Mesendoderm (in vitro differentiated cells): ENCODE results near the gene PMEL.
A peak's percentile ranks its signal among the peaks of the same experiment; 100 is the strongest.
"Not testable (repeated sequence)": the region's sequence is repeated elsewhere in the genome, so short reads cannot be mapped to it uniquely, and the experiment has no call there.

Source experiments
- DNase-seq: peaks from one replicate; pipeline ENCODE4 v3.0.0; 2013
- H2AK5ac ChIP-seq: 2 replicates; pipeline ENCODE4 v1.6.1; 2013; ENCODE audit warnings: low read length, inconsistent platforms
- H2BK120ac ChIP-seq: 2 replicates; pipeline ENCODE4 v1.6.1; 2013; ENCODE audit warnings: low read depth, mild to moderate bottlenecking, low read length, moderate library complexity, mixed read lengths
- H2BK15ac ChIP-seq: replicated peaks from 2 replicates; pipeline ENCODE4 v1.6.1; 2013; ENCODE audit warnings: low read depth, mild to moderate bottlenecking, moderate library complexity
- H2BK5ac ChIP-seq: 2 replicates; pipeline ENCODE4 v1.6.1; 2013; ENCODE audit warnings: low read length, inconsistent platforms
- H3K18ac ChIP-seq: 2 replicates; pipeline ENCODE4 v1.6.1; 2013; ENCODE audit warnings: mild to moderate bottlenecking, low read length, mixed read lengths
- H3K23ac ChIP-seq: one replicate; pipeline ENCODE4 v1.6.1; 2013; ENCODE audit warnings: low read length
- H3K27ac ChIP-seq: 2 replicates; pipeline ENCODE4 v1.5.1; 2013; ENCODE audit warnings: low read depth, mild to moderate bottlenecking, inconsistent platforms, low read length, moderate library complexity
- H3K27me3 ChIP-seq: 2 replicates; pipeline ENCODE4 v1.6.1; 2013; ENCODE audit warnings: low read length, control low read depth, mild to moderate bottlenecking, inconsistent platforms; ENCODE audit not compliant: insufficient read depth, poor library complexity
- H3K36me3 ChIP-seq: 2 replicates; pipeline ENCODE4 v1.6.1; 2013; ENCODE audit warnings: low read length, inconsistent platforms; ENCODE audit not compliant: control insufficient read depth, insufficient read depth
- H3K4ac ChIP-seq: one replicate; pipeline ENCODE4 v1.6.1; 2013; ENCODE audit warnings: low read depth, mild to moderate bottlenecking, low read length, moderate library complexity
- H3K4me1 ChIP-seq: 2 replicates; pipeline ENCODE4 v1.6.1; 2013; ENCODE audit warnings: low read depth, low read length, inconsistent platforms; ENCODE audit not compliant: control insufficient read depth
- H3K4me2 ChIP-seq: 2 replicates; pipeline ENCODE4 v1.6.1; 2013; ENCODE audit warnings: low read length
- H3K4me3 ChIP-seq: 2 replicates; pipeline ENCODE4 v1.5.1; 2013; ENCODE audit warnings: mild to moderate bottlenecking, low read length
- H3K56ac ChIP-seq: one replicate; pipeline ENCODE4 v1.6.1; 2013; ENCODE audit warnings: low read length
- H3K79me1 ChIP-seq: 2 replicates; pipeline ENCODE4 v1.6.1; 2013; ENCODE audit warnings: low read length, inconsistent platforms
- H3K79me2 ChIP-seq: 2 replicates; pipeline ENCODE4 v1.6.1; 2013; ENCODE audit warnings: mild to moderate bottlenecking, low read length; ENCODE audit not compliant: control insufficient read depth, insufficient read depth
- H3K9ac ChIP-seq: 2 replicates; pipeline ENCODE4 v1.6.1; 2013; ENCODE audit warnings: low read length, inconsistent platforms
- H4K5ac ChIP-seq: one replicate; pipeline ENCODE4 v1.6.1; 2013; ENCODE audit warnings: low read length
- H4K8ac ChIP-seq: one replicate; pipeline ENCODE4 v1.6.1; 2013; ENCODE audit warnings: low read depth, mild to moderate bottlenecking, control low read depth, low read length, moderate library complexity
- WGBS: extraction: QIAGEN DNeasy Blood & Tissue Kit; methylation state at CpG from one replicate; pipeline ENCODE4 v1.1.7; 2013; ENCODE audit warnings: low lambda C conversion rate, missing lambda C conversion rate; ENCODE audit not compliant: insufficient coverage; ENCODE audit errors: extremely low coverage; 5-methylcytosine and 5-hydroxymethylcytosine counted together

The PMEL gene

DNA sequence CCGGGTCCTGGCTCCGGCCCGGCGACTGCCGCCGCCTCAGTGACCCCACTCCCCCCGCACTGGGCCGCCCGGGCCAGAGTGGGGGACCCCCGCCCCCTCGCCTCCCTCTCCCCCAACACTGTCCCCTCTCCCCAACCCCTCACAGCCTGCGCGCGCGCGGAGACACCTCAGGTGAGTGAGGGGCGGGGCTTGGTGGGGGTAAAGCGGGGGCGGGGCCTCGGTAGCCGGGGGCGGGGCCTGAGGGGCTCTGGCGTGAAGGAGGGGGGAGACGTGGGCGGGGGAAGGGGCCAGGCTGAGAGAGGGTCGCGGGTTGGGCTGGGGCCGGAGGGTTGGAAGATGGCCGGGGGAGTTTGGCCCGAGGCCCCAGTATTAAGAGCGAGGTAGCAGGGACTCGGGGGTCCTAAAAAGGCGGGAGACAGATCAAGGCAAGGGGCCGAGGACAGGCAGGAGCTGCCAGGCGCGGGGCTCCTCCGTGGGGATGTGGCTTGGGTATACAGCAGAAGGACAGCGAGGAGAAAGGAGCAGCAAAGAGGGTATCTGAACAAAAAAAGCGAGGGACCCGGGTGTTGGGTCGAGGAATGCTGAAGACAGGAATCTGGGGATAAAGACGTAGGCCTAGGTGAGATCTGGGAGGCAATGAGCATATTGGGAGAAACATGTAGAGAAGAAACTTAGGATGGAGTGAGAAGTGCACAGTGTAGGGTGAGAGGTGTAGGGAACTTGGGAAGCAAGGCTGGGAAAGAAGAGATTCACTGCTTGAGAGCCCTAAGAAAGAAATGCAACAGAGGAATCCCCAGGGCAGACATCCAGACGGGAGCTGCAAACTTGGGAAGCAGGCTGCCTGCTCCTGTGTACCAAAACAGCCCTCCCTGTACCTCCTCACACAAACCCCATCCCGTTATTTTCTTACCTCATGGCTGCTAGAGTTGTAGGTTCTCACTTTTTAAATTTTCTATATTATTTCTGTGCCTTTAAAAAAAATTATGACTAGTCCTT, 42.0 kb upstream of the PMEL start:
- H3K56ac ChIP-seq: peak overlapping the region; percentile 83
- no peak overlapping the region for H4K5ac ChIP-seq
- peak; percentile 80 for DNase-seq
- peak overlapping the region; percentile 84 for H2BK120ac ChIP-seq
- peak overlapping the region; percentile 50 for H3K4me3 ChIP-seq
- peak overlapping the region; percentile 99 for H3K4ac ChIP-seq
- no peaks in the 10 kb centered on the region for H3K4me1 ChIP-seq
- WGBS: no CpG with 5 or more reads among the region's 44 CpGs
- H3K27ac ChIP-seq: peak overlapping the region; percentile 46
- no peaks in the 10 kb centered on the region for H3K79me1 ChIP-seq
- peak overlapping the region; percentile 83 for H4K8ac ChIP-seq
- no peaks in the 10 kb centered on the region for H3K36me3 ChIP-seq
- H3K9ac ChIP-seq: peak overlapping the region; percentile 57
- peak overlapping the region; percentile 23 for H3K4me2 ChIP-seq
- H3K23ac ChIP-seq: no peak overlapping the region
- no peak overlapping the region for H2AK5ac ChIP-seq
- no peaks in the 10 kb centered on the region for H3K27me3 ChIP-seq
- H3K18ac ChIP-seq: peak overlapping the region; percentile 97
- H3K79me2 ChIP-seq: no peaks in the 10 kb centered on the region
- H2BK15ac ChIP-seq: no peak overlapping the region
- no peak overlapping the region for H2BK5ac ChIP-seq

DNA sequence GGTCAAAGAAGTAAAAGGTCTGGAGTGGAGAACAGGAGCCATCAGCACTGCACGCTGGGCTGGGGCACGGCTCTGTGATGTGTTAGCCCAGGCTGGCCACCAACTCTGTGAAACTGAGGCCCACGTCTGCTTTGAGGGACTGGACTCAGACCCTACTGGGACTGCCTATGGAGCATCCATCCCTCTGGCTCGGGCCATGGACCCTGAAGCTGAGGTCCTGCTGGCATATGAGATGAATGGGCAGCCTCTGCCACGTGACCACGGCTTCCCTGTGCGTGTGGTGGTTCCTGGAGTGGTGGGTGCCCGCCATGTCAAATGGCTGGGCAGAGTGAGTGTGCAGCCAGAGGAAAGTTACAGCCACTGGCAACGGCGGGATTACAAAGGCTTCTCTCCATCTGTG, 38.4 kb upstream of the PMEL start:
- Histone ChIP-seq H3K4me2 (no peak overlapping the region), H3K4me1 (no peaks in the 10 kb centered on the region), H3K4ac (no peak overlapping the region), H3K79me2 (no peaks in the 10 kb centered on the region), H3K79me1 (no peaks in the 10 kb centered on the region), H2BK15ac (no peak overlapping the region), H2BK120ac (no peak overlapping the region), H3K23ac (no peak overlapping the region), H3K36me3 (no peaks in the 10 kb centered on the region), H2AK5ac (no peak overlapping the region), H3K9ac (no peak overlapping the region), H3K56ac (no peak overlapping the region), H3K27me3 (no peaks in the 10 kb centered on the region), H4K8ac (no peak overlapping the region), H3K27ac (no peak overlapping the region), H3K18ac (no peak overlapping the region), H2BK5ac (no peak overlapping the region), H3K4me3 (no peak overlapping the region), H4K5ac (no peak overlapping the region)
- no peak for DNase-seq
- no CpG with 5 or more reads among the region's 10 CpGs for WGBS

DNA sequence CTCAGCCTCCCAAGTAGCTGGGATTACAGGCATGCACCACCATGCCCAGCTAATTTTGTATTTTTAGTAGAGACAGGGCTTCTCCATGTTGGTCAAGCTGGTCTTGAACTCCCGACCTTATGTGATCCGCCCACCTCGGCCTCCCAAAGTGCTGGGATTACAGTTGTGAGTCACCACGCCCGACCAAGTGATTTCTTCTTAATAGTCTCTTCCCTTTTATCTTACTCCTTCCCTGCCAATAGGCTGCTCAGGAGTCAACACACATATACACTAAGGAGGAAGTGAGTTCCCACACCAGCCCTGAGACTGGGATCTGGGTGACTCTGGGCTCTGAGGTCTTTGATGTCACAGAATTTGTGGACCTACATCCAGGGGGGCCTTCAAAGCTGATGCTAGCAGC, 37.5 kb upstream of the PMEL start:
- not testable (repeated sequence) for H2AK5ac ChIP-seq, H3K27me3 ChIP-seq, H3K79me1 ChIP-seq, H3K4me2 ChIP-seq, H3K27ac ChIP-seq, H3K4ac ChIP-seq, H3K4me3 ChIP-seq, DNase-seq, H2BK15ac ChIP-seq, H3K56ac ChIP-seq, H3K9ac ChIP-seq, H3K4me1 ChIP-seq, H2BK5ac ChIP-seq, H3K79me2 ChIP-seq, H3K18ac ChIP-seq, H4K8ac ChIP-seq, H4K5ac ChIP-seq, H2BK120ac ChIP-seq, H3K23ac ChIP-seq, H3K36me3 ChIP-seq
- no CpG with 5 or more reads among the region's 5 CpGs for WGBS

DNA sequence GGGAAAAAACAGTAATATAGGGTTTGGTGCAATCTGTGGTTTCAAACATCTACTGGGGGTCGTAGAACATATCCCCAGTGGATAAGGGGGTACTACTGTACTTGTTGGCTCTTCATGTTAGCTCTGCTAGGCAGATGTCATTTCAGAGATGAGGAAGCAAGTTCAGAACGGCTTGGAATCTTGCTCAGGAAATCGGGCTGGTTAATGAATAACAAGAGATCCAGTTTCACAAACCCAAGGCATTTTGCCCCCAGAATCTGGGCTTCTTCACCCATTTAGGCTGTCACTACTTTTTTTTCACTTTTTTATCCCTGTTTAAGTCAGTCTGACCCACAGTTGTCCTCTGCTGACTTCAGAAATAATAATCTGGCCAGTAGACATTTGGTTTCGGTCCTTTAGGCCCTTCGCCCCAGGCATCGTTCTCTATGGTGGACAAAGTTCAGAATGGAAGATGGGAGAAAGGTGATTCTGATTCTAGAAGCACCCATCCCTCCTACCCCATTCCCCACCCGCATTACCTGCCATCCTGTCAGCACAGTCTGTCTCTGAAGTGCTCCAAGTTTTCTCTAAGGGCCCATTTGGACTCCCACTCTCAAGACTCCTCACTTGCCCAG, 35.8 kb upstream of the PMEL start:
- no peak overlapping the region for H3K4ac ChIP-seq
- H3K56ac ChIP-seq: no peak overlapping the region
- no peak overlapping the region for H3K9ac ChIP-seq
- H3K23ac ChIP-seq: no peak overlapping the region
- H2BK5ac ChIP-seq: no peak overlapping the region
- no peak overlapping the region for H3K18ac ChIP-seq
- H2BK120ac ChIP-seq: no peak overlapping the region
- H3K4me1 ChIP-seq: no peaks in the 10 kb centered on the region
- H2AK5ac ChIP-seq: no peak overlapping the region
- H3K4me2 ChIP-seq: no peak overlapping the region
- no peak for DNase-seq
- no peak overlapping the region for H4K8ac ChIP-seq
- H3K36me3 ChIP-seq: no peaks in the 10 kb centered on the region
- H2BK15ac ChIP-seq: no peak overlapping the region
- H4K5ac ChIP-seq: no peak overlapping the region
- no peaks in the 10 kb centered on the region for H3K27me3 ChIP-seq
- no peaks in the 10 kb centered on the region for H3K79me1 ChIP-seq
- H3K79me2 ChIP-seq: no peaks in the 10 kb centered on the region
- WGBS: no CpG with 5 or more reads among the region's 7 CpGs
- H3K4me3 ChIP-seq: no peak overlapping the region
- no peak overlapping the region for H3K27ac ChIP-seq

DNA sequence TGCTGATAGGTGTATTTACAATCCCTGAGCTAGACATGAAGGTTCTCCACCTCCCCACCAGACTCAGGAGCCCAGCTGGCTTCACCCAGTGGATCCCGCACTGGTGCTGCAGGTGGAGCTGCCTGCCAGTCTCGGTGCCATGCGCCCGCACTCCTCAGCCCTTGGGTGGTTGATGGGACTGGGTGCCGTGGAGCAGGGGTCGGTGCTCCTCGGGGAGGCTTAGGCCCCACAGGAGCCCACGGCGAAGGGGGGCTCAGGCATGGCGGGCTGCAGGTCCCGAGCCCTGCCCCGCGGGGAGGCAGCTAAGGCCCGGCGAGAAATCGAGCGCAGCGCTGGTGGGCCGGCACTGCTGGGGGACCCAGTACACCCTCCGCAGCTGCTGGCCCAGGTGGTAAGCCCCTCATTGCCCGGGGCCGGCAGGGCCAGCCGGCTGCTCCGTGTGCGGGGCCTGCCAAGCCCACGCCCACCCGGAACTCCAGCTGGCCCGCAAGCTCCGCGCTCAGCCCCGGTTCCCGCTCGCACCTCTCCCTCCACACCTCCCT, 34.2 kb upstream of the PMEL start:
- not testable (repeated sequence) for H3K4me2 ChIP-seq, H3K79me1 ChIP-seq, H3K36me3 ChIP-seq, H4K8ac ChIP-seq, H2BK5ac ChIP-seq, H2AK5ac ChIP-seq, H3K18ac ChIP-seq, H3K9ac ChIP-seq, H4K5ac ChIP-seq, H2BK120ac ChIP-seq, H3K4me1 ChIP-seq, DNase-seq, H3K27me3 ChIP-seq, H2BK15ac ChIP-seq, H3K4ac ChIP-seq, H3K23ac ChIP-seq, H3K27ac ChIP-seq, H3K56ac ChIP-seq, H3K79me2 ChIP-seq, H3K4me3 ChIP-seq
- no CpG with 5 or more reads among the region's 33 CpGs for WGBS
